Measurements from ENCODE around the gene RNASE7. TPM values are rescaled to one million over a fixed set of nuclear protein-coding genes. Genes with fewer than 3 reads are reported as not detected.
"Not testable (repeated sequence)": the region's sequence is repeated elsewhere in the genome, so short reads cannot be mapped to it uniquely, and the experiment has no call there.

Gene RNASE7
- 0.39 TPM for total RNA-seq
- long read RNA-seq: 0 reads

GRCh38 chr14:21041676-21042433, at the start of gene RNASE7:
Gene RNASE7 (plus strand): TSS chr14:21042362. CDS start chr14:21042993, 631 bp downstream.
- DNase-seq (ENCODE audit: low spot score): no peak

GRCh38 chr14:20996521-20996920, 45.6 kb upstream of the RNASE7 start:
- no peak for DNase-seq (ENCODE audit: low spot score)

- no peak for DNase-seq (ENCODE audit: low spot score)
These were observed 45.0 kb upstream of the RNASE7 start for GRCh38 chr14:20997115-20997514.

- no peak for DNase-seq (ENCODE audit: low spot score)
These were observed 44.6 kb upstream of the RNASE7 start for GRCh38 chr14:20997564-20997963.

- DNase-seq (ENCODE audit: low spot score): no peak
These were observed 44.0 kb upstream of the RNASE7 start for GRCh38 chr14:20998139-20998538.

GRCh38 chr14:20998674-20999366, 43.3 kb upstream of the RNASE7 start, which contains the start of gene SLC39A2:
Gene SLC39A2 (plus strand): TSS chr14:20999293. CDS start chr14:20999447, 154 bp downstream.
- DNase-seq (ENCODE audit: low spot score): no peak

GRCh38 chr14:20999591-20999990, 42.6 kb upstream of the RNASE7 start:
- no peak for DNase-seq (ENCODE audit: low spot score)

GRCh38 chr14:21001218-21001617, 40.9 kb upstream of the RNASE7 start:
- no peak for DNase-seq (ENCODE audit: low spot score)

- no peak for DNase-seq (ENCODE audit: low spot score)
These were observed 38.3 kb upstream of the RNASE7 start for GRCh38 chr14:21003788-21004346.

GRCh38 chr14:21009721-21010120, 32.4 kb upstream of the RNASE7 start:
- DNase-seq (ENCODE audit: low spot score): not testable (repeated sequence)

- DNase-seq (ENCODE audit: low spot score): no peak
These were observed 31.0 kb upstream of the RNASE7 start for GRCh38 chr14:21011136-21011535.

GRCh38 chr14:21014761-21015190, 27.4 kb upstream of the RNASE7 start:
- DNase-seq (ENCODE audit: low spot score): no peak

GRCh38 chr14:21015312-21015711, 26.9 kb upstream of the RNASE7 start:
- DNase-seq (ENCODE audit: low spot score): no peak

- DNase-seq (ENCODE audit: low spot score): no peak
These were observed 25.6 kb upstream of the RNASE7 start for GRCh38 chr14:21016413-21017190.

- DNase-seq (ENCODE audit: low spot score): no peak
These were observed 24.5 kb upstream of the RNASE7 start for GRCh38 chr14:21017528-21018245.

- DNase-seq (ENCODE audit: low spot score): no peak
These were observed 23.9 kb upstream of the RNASE7 start for GRCh38 chr14:21018286-21018685.

GRCh38 chr14:21018781-21019180, 23.4 kb upstream of the RNASE7 start:
- no peak for DNase-seq (ENCODE audit: low spot score)

- DNase-seq (ENCODE audit: low spot score): no peak
These were observed 22.8 kb upstream of the RNASE7 start for GRCh38 chr14:21019366-21019765.

- DNase-seq (ENCODE audit: low spot score): no peak
These were observed 21.1 kb upstream of the RNASE7 start for GRCh38 chr14:21020977-21021545.

GRCh38 chr14:21022686-21023085, 19.5 kb upstream of the RNASE7 start:
- no peak for DNase-seq (ENCODE audit: low spot score)
